G401.6 (cell line): ENCODE results near the gene MZB1.
"Not testable (repeated sequence)": the region's sequence is repeated elsewhere in the genome, so short reads cannot be mapped to it uniquely, and the experiment has no call there.

ENCODE experiments used
- FAIRE-seq: peaks from 2 replicates; lab custom pipeline; 2012; peaks lifted over from hg19 to GRCh38; lab: Jason Lieb, UNC

The MZB1 gene

DNA sequence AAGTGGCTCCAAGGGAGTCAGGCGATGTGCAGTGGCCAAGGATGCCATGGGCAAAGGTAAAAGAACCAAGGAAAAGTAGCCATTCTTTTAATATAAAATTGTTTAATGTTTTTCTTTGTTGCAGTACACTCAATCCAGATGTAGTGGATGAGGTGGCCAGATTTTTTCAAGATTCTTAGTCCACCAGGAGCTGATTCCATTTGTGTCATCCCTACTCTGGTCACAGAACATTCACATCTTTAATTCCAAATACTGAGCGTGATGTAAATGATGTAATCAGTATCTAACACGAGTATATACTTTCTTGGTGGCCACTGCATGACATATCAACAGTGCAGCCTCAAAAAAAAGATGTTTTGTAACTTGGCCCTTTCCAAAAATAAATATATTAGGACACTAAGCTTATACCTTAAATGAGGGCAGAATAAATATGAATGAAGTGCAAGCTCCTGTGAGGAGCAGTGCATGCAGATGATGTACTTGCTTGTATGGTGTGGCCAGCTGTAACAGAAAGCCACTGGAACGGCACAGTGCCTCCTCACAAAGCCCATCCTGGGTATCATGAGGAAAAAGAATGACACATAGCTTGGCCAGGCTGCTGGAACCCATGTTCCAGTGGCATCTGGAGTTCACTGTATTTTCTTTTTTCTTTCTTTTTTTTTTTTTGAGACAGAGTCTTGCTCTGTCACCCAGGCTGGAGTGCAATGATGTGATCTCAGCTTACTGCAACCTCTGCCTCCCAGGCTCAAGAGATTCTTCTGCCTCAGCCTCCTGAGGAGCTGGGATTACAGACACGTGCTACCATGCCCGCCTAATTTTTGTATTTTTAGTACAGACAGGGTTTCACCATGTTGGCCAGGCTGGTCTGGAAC is 20.6 kb upstream of the MZB1 start:
- no peak for FAIRE-seq

GRCh38 chr5:139409116-139409515 is 19.4 kb upstream of the MZB1 start:
- FAIRE-seq = not testable (repeated sequence)

- no peak for FAIRE-seq
Observed at GRCh38 chr5:139408191-139408590, 18.5 kb upstream of the MZB1 start.

- no peak for FAIRE-seq
Observed at GRCh38 chr5:139407517-139407916, 17.8 kb upstream of the MZB1 start.

DNA sequence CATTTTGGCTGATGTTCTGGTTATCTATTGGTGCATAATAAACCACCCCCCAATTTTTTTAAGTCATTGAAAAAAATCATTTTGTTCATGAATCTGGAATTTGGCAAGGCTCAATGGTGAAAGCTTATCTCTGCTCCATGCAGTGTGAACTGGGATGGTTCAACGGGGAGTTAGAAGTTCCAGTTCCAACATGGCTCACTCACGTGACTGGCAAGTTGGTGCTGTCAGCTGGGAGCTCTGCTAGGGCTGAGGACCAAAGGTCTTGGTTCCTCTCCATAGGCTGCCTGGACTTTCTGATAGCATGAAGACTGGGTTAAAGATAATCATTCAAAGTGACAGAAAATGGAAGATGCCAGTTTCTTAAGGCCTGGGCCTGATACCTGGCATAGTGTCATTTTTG is 17.2 kb upstream of the MZB1 start:
- no peak for FAIRE-seq

DNA sequence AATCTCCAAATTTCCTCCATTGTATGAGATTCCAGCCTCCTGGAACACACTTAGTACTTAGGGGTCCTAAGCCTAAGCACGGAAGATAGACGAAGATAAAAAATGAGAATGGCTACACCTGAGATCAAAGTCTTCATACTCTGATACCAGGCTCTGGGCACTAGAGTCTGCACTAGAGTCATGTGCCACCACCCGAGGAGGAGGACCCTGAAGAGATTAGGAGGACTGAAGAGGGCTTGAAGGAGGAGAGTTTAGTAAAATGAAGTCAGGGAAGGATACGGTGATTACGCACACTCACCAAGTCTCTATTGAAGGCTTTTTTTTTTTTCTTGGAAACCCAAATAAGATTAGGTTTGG is 14.7 kb upstream of the MZB1 start:
- FAIRE-seq = no peak

DNA sequence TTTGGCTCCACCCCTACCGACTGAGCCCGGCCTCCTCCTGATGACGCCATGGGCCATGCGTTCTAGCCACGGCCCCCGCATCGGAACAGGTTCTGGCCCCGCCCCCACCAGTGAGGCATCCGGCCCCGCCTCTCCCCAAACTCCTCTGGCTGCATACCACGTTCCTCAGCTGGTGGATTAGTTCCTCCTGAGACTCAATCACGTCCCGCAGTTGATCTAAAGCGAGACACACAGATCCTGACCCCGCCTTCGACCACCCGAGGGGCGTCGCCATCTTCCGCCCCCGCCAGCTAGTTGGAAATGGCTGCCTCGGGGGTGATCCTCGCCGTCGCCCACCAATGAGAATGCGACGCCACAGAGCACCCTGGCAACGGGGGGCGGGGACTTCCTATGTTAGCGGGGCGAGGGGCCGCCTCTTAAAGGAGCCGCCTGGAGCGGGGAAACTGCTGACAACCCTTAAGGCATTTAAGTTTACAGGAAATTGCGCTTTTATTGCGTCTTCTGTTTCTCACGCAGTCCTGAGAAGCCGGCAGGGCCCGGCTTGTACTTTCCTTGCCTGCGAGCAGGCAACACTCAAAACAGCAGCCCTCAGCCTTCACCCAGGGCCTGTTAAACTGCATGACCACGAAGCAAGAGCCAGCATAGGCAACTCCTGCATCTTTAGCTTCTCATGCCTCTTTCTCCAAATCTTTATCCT is 14.2 kb upstream of the MZB1 start, which contains the start of gene SPATA24:
Gene SPATA24, minus strand, starts transcription at position 303 of the 697 bp plus-strand sequence. Its CDS starts 29 bp downstream, at position 274.
- FAIRE-seq = peak; percentile 94

GRCh38 chr5:139403418-139403786 is 13.7 kb upstream of the MZB1 start:
- FAIRE-seq = no peak

DNA sequence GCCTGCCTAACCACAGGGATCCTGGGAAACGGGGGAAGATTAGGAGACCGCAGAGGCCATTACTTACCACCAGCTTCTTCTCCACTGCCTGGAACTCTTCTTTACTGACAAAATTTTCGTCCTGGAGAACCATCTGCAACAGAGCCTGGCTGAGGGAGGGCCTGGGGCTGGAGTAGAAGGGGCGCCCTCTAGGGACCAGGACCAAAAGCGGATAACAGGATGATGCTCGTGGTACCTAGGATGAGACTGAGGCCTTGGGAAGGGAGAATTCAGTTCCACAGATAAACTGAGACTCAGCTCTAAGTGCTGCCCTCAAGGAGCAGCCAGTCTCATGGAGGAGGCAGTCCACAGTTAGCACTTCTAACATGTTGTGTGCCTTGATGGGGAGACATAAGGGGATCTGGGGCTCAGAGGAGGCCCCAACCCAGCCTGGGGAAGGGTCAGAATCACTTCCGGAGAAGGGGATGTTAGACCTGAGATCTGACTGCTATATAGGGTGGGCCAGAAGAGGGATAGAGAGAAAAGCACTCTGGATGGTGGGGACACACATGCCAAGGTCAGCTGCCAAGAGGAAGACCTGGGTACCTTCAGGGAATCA is 12.9 kb upstream of the MZB1 start:
- FAIRE-seq = no peak

- FAIRE-seq = no peak
Observed at GRCh38 chr5:139401546-139401945, 11.8 kb upstream of the MZB1 start.

DNA sequence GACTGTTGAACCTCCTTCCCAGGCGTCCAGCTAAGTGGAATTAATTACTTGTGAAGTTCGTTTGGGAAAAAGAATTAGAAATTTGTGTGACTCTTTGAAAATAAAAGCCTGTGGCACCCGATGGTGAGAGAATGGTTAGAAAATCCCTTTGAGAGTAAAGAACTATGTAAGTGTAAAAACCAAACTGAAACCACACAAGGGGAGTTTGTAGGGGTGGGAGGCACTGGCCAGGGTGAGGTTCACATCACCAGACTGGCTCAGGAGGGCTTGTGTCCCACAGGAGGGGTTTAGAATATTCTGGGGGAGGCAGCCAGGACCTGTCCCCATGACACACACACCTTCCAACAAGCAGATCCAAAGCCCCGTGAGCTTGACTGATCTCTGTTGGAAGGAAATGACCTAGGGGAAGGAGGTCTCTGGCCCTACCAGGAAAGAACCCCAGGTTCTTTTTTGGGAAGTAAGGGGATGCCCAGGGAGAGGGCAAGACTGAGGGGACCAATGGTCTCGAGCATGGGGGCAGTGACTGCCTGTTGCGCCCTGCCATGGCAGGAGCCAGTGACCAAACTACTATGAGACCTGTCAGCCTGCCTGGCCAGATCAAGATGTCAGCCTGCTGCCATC is 9.9 kb upstream of the MZB1 start:
- no peak for FAIRE-seq

GRCh38 chr5:139397921-139398320 is 8.2 kb upstream of the MZB1 start:
- no peak for FAIRE-seq

GRCh38 chr5:139396691-139397090 is 7.0 kb upstream of the MZB1 start:
- no peak for FAIRE-seq

- no peak for FAIRE-seq
Observed at GRCh38 chr5:139395844-139396640, 6.3 kb upstream of the MZB1 start.

- no peak for FAIRE-seq
Observed at GRCh38 chr5:139394654-139395566, 5.2 kb upstream of the MZB1 start, which contains the start of gene PROB1. PROB1 (minus strand) TSS chr5:139395104; CDS start chr5:139395081, 23 bp downstream.

- FAIRE-seq = no peak
Observed at GRCh38 chr5:139394123-139394653, 4.5 kb upstream of the MZB1 start.

DNA sequence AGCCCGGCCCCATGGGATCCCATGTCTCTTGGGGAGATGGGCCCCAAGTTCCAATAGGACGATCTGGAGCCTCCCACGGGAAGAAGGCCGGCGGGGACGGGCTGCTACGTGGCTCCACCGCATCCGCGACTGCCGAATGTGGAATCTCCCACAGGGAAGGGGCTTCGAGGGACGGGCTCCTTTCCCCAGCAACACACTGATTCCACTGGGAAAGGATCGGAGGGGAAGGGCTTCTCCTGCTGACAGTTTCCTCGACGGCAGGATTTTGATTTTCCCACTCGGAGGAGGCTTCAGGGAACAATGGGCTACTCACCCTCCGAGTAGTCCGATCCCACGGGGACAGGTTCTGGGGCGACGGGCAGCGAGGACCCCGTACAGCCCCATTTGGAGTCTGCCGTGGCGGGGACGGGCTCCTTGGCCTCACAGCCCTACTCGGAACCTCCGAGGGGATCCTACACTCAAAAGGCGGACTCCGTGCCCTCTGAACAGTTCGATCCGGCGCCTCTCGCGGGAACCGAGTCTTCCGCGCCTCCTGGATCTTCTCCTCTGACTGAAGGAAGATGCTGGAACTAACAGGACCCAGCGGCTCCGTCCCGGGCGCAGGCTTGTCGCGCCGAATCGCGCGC is 3.9 kb upstream of the MZB1 start:
- FAIRE-seq = no peak

DNA sequence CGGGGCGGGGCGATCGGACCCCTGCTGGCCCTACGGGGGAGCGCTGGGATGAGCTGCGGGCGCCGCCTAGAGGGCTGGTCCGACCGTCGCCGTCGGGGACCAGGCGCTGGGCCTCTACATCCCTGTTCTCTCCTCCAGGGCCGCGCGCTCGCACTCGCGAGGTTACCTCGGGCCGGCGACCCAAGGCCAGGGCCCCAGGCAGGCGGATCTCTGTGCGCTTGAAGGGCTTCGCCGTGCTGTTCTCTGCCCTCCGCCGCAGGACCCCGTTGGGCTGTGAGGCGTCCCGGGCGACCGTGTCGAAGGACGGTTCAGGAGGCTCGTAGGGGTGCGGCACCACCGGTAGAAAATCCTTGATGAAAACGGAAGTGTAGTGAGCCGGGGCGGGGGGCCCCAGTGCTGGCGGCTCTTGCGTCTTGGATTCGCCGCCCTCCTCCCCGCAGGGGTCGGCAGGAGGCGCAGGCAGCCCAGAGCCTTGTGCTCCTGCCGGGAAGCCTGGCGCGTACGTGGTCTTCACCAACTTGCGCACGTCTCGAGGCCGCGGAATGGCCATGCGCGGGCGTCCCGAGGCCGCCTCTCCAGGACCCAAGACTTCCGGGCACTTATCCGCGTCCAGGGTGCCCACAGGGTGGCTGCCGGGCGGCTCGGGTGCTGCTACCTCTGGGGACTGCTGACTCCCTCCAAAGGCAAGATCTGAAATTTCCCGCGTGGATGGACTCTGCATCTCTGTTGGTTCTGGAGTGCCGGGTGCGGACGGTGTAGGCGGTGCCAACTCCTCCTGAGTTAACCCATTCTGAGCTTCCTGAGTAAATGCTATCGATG is 3.2 kb upstream of the MZB1 start:
- no peak for FAIRE-seq

DNA sequence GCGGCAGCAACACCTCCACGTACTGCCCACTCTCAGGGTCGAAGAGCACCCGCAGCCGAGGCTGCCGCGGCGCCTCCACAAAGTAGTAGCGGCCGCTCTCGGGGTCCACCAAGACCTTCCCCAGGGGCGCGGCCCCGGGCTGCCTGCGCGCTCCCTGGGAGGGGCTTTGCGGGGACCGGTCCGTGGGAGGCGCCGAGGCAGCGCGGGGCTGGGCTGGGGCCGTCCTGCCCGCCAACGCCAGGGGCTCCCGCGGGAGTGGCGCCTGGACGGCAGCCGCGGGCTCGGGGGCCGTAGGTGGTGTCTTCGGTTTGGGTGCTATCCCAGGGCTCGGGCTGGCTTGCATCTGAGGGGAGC is 2.6 kb upstream of the MZB1 start:
- no peak for FAIRE-seq
